ENCODE results near the gene USP17L27.
"Not testable (repeated sequence)": the region's sequence is repeated elsewhere in the genome, so short reads cannot be mapped to it uniquely, and the experiment has no call there.

Gene USP17L27, protein sequence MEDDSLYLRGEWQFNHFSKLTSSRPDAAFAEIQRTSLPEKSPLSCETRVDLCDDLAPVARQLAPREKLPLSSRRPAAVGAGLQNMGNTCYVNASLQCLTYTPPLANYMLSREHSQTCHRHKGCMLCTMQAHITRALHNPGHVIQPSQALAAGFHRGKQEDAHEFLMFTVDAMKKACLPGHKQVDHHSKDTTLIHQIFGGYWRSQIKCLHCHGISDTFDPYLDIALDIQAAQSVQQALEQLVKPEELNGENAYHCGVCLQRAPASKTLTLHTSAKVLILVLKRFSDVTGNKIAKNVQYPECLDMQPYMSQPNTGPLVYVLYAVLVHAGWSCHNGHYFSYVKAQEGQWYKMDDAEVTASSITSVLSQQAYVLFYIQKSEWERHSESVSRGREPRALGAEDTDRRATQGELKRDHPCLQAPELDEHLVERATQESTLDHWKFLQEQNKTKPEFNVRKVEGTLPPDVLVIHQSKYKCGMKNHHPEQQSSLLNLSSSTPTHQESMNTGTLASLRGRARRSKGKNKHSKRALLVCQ

DNA sequence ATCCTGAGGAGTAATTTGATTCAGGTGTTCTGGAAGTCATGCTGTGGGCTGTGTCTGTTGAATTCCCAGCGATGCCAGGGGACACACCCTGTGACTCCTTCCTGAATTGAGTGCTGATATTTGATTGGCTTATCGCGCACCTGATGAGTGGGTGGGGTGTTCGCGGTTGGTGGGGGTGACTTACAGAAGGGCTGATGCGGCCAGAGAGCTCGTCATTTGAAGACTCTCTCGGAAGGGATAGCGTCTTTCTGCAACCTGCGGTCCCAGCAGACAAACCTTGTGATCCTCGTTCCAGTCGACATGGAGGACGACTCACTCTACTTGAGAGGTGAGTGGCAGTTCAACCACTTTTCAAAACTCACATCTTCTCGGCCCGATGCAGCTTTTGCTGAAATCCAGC lies at the start of gene USP17L27:
Gene USP17L27 (plus strand): TSS at position 301 of the 400 bp plus-strand sequence. CDS start 0 bp downstream, at position 301.
- TF ChIP-seq GATA3, GATA2 (IDR thresholded peaks at IDR 0.05; ENCODE audit: low read depth, low read length): not testable (repeated sequence)

DNA sequence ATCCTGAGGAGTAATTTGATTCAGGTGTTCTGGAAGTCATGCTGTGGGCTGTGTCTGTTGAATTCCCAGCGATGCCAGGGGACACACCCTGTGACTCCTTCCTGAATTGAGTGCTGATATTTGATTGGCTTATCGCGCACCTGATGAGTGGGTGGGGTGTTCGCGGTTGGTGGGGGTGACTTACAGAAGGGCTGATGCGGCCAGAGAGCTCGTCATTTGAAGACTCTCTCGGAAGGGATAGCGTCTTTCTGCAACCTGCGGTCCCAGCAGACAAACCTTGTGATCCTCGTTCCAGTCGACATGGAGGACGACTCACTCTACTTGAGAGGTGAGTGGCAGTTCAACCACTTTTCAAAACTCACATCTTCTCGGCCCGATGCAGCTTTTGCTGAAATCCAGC lies 19.1 kb upstream of the USP17L27 start, which contains the start of gene USP17L24:
Gene USP17L24 (plus strand): TSS at position 301 of the 400 bp plus-strand sequence. CDS start 0 bp downstream, at position 301.
- TF ChIP-seq GATA2, GATA3 (IDR thresholded peaks at IDR 0.05; ENCODE audit: low read depth, low read length): not testable (repeated sequence)

DNA sequence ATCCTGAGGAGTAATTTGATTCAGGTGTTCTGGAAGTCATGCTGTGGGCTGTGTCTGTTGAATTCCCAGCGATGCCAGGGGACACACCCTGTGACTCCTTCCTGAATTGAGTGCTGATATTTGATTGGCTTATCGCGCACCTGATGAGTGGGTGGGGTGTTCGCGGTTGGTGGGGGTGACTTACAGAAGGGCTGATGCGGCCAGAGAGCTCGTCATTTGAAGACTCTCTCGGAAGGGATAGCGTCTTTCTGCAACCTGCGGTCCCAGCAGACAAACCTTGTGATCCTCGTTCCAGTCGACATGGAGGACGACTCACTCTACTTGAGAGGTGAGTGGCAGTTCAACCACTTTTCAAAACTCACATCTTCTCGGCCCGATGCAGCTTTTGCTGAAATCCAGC lies 14.3 kb upstream of the USP17L27 start, which contains the start of gene USP17L25:
Gene USP17L25 (plus strand): TSS at position 301 of the 400 bp plus-strand sequence. CDS start 0 bp downstream, at position 301.
- TF ChIP-seq GATA2, GATA3 (IDR thresholded peaks at IDR 0.05; ENCODE audit: low read depth, low read length): not testable (repeated sequence)

DNA sequence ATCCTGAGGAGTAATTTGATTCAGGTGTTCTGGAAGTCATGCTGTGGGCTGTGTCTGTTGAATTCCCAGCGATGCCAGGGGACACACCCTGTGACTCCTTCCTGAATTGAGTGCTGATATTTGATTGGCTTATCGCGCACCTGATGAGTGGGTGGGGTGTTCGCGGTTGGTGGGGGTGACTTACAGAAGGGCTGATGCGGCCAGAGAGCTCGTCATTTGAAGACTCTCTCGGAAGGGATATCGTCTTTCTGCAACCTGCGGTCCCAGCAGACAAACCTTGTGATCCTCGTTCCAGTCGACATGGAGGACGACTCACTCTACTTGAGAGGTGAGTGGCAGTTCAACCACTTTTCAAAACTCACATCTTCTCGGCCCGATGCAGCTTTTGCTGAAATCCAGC lies 9.6 kb upstream of the USP17L27 start, which contains the start of gene USP17L26:
Gene USP17L26 (plus strand): TSS at position 301 of the 400 bp plus-strand sequence. CDS start 0 bp downstream, at position 301.
- not testable (repeated sequence) for TF ChIP-seq GATA2, GATA3 (IDR thresholded peaks at IDR 0.05; ENCODE audit: low read depth, low read length)

DNA sequence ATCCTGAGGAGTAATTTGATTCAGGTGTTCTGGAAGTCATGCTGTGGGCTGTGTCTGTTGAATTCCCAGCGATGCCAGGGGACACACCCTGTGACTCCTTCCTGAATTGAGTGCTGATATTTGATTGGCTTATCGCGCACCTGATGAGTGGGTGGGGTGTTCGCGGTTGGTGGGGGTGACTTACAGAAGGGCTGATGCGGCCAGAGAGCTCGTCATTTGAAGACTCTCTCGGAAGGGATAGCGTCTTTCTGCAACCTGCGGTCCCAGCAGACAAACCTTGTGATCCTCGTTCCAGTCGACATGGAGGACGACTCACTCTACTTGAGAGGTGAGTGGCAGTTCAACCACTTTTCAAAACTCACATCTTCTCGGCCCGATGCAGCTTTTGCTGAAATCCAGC lies 4.8 kb upstream of the USP17L27 start, which contains the start of gene USP17L5:
Gene USP17L5 (plus strand): TSS at position 301 of the 400 bp plus-strand sequence. CDS start 0 bp downstream, at position 301.
- not testable (repeated sequence) for TF ChIP-seq GATA3, GATA2 (IDR thresholded peaks at IDR 0.05; ENCODE audit: low read depth, low read length)

DNA sequence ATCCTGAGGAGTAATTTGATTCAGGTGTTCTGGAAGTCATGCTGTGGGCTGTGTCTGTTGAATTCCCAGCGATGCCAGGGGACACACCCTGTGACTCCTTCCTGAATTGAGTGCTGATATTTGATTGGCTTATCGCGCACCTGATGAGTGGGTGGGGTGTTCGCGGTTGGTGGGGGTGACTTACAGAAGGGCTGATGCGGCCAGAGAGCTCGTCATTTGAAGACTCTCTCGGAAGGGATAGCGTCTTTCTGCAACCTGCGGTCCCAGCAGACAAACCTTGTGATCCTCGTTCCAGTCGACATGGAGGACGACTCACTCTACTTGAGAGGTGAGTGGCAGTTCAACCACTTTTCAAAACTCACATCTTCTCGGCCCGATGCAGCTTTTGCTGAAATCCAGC lies 4.6 kb downstream of the USP17L27 start, which contains the start of gene USP17L28:
Gene USP17L28 (plus strand): TSS at position 301 of the 400 bp plus-strand sequence. CDS start 0 bp downstream, at position 301.
- not testable (repeated sequence) for TF ChIP-seq GATA3, GATA2 (IDR thresholded peaks at IDR 0.05; ENCODE audit: low read depth, low read length)

DNA sequence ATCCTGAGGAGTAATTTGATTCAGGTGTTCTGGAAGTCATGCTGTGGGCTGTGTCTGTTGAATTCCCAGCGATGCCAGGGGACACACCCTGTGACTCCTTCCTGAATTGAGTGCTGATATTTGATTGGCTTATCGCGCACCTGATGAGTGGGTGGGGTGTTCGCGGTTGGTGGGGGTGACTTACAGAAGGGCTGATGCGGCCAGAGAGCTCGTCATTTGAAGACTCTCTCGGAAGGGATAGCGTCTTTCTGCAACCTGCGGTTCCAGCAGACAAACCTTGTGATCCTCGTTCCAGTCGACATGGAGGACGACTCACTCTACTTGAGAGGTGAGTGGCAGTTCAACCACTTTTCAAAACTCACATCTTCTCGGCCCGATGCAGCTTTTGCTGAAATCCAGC lies 9.4 kb downstream of the USP17L27 start, which contains the start of gene USP17L29:
Gene USP17L29 (plus strand): TSS at position 301 of the 400 bp plus-strand sequence. CDS start 0 bp downstream, at position 301.
- TF ChIP-seq GATA2, GATA3 (IDR thresholded peaks at IDR 0.05; ENCODE audit: low read depth, low read length): not testable (repeated sequence)

DNA sequence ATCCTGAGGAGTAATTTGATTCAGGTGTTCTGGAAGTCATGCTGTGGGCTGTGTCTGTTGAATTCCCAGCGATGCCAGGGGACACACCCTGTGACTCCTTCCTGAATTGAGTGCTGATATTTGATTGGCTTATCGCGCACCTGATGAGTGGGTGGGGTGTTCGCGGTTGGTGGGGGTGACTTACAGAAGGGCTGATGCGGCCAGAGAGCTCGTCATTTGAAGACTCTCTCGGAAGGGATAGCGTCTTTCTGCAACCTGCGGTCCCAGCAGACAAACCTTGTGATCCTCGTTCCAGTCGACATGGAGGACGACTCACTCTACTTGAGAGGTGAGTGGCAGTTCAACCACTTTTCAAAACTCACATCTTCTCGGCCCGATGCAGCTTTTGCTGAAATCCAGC lies 18.9 kb downstream of the USP17L27 start, which contains the start of gene USP17L30:
Gene USP17L30 (plus strand): TSS at position 301 of the 400 bp plus-strand sequence. CDS start 0 bp downstream, at position 301.
- TF ChIP-seq GATA2, GATA3 (IDR thresholded peaks at IDR 0.05; ENCODE audit: low read depth, low read length): not testable (repeated sequence)

DNA sequence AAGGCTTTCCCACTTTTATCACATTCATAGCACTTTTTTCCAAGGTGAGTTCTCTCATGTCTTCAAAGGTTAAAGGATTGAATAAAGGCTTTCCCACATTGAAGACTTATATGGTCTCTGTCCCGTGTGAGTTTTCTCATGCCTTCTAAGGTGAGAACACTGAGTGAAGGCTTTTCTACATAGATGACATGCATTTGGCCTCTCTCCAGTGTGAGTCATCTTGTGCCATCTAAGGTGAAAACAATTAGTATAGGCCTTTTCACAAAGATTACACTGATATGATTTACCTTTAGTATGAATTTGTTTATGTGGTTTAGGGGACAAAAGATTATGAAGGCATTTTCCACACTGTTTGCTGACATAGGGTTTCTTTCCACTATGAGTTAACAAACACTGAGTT lies 40.2 kb downstream of the USP17L27 start:
- no peak for TF ChIP-seq GATA2 (IDR thresholded peaks at IDR 0.05; ENCODE audit: low read depth, low read length)
- TF ChIP-seq GATA3 (IDR thresholded peaks at IDR 0.05; ENCODE audit: low read depth, low read length) = no peak

All from SH-SY5Y (cell line).